HepG2 (cell line): ENCODE results near the gene YTHDF1. TPM values are rescaled to one million over a fixed set of nuclear protein-coding genes. Genes with fewer than 3 reads are reported as not detected.

Experiments used
- HNF1B ChIP-seq: sonication (generic); formaldehyde crosslinking; IDR thresholded peaks from 2 replicates; pipeline ENCODE4 v1.5.1; 2020; ENCODE audit warnings: mild to moderate bottlenecking, moderate library complexity, missing genetic modification reagents
- HOXA7 ChIP-seq: sonication (generic); formaldehyde crosslinking; IDR thresholded peaks from 2 replicates; pipeline ENCODE4 v1.8.1; 2022; ENCODE audit warnings: mild to moderate bottlenecking, missing genetic modification reagents, moderate library complexity
- KDM2A ChIP-seq: sonication (generic); formaldehyde crosslinking; IDR thresholded peaks from 2 replicates; pipeline ENCODE4 v1.4.0; 2020; ENCODE audit warnings: low read depth, missing genetic modification reagents, borderline replicate concordance
- NFATC3 ChIP-seq: sonication (generic); formaldehyde crosslinking; IDR thresholded peaks from 2 replicates; pipeline ENCODE4 v1.5.1; 2020; ENCODE audit warnings: mild to moderate bottlenecking, missing genetic modification reagents
- SETDB1 ChIP-seq: sonication (generic); formaldehyde crosslinking; IDR thresholded peaks from 2 replicates; pipeline ENCODE4 v1.5.1; 2020; ENCODE audit warnings: missing genetic modification reagents, mild to moderate bottlenecking, borderline replicate concordance
- ZBTB37 ChIP-seq: sonication (generic); formaldehyde crosslinking; IDR thresholded peaks from 2 replicates; pipeline ENCODE4 v1.4.0; 2020; ENCODE audit warnings: mild to moderate bottlenecking, missing genetic modification reagents
- ZBTB44 ChIP-seq: sonication (generic); formaldehyde crosslinking; IDR thresholded peaks from 2 replicates; pipeline ENCODE4 v1.4.0; 2020; ENCODE audit warnings: missing genetic modification reagents
- ZC3H4 ChIP-seq: sonication (generic); formaldehyde crosslinking; IDR thresholded peaks from 2 replicates; pipeline ENCODE4 v1.4.0; 2020; ENCODE audit warnings: missing genetic modification reagents, borderline replicate concordance
- ZEB1 ChIP-seq: IDR thresholded peaks from 2 replicates; pipeline ENCODE4 v1.6.1; 2012; ENCODE audit warnings: mild to moderate bottlenecking, low read depth, inconsistent platforms; ENCODE audit not compliant: insufficient replicate concordance
- ZFP91 ChIP-seq: sonication (generic); formaldehyde crosslinking; IDR thresholded peaks from 2 replicates; pipeline ENCODE4 v1.9.0; 2022; ENCODE audit warnings: missing genetic modification reagents, mild to moderate bottlenecking, borderline replicate concordance
- ZKSCAN8 ChIP-seq: IDR thresholded peaks from 2 replicates; pipeline ENCODE4 v1.6.1; 2016; ENCODE audit warnings: borderline replicate concordance, missing genetic modification reagents, missing compliant biosample characterization
- ZMAT3 ChIP-seq: sonication (generic); formaldehyde crosslinking; conservative IDR thresholded peaks from 2 replicates; pipeline ENCODE4 v1.7.0; 2021; ENCODE audit warnings: missing genetic modification reagents
- ZNF225 ChIP-seq: sonication (generic); formaldehyde crosslinking; IDR thresholded peaks from 2 replicates; pipeline ENCODE4 v1.4.0; 2020; ENCODE audit warnings: mild to moderate bottlenecking, missing genetic modification reagents
- ZNF281 ChIP-seq: sonication (generic); formaldehyde crosslinking; IDR thresholded peaks from 2 replicates; pipeline ENCODE4 v1.4.0; 2020; ENCODE audit warnings: missing genetic modification reagents, borderline replicate concordance
- ZNF282 ChIP-seq: fragments of 450-650 bp; IDR thresholded peaks from 2 replicates; pipeline ENCODE4 v1.6.1; 2018; ENCODE audit not compliant: partially characterized antibody
- ZNF326 ChIP-seq: sonication (generic); formaldehyde crosslinking; IDR thresholded peaks from 2 replicates; pipeline ENCODE4 v1.4.0; 2020; ENCODE audit warnings: missing genetic modification reagents, borderline replicate concordance
- ZNF34 ChIP-seq: sonication (generic); formaldehyde crosslinking; IDR thresholded peaks from 2 replicates; pipeline ENCODE4 v1.4.0; 2020; ENCODE audit warnings: mild to moderate bottlenecking, missing genetic modification reagents, borderline replicate concordance
- ZNF782 ChIP-seq: sonication (generic); formaldehyde crosslinking; IDR thresholded peaks from 2 replicates; pipeline ENCODE4 v1.4.0; 2020; ENCODE audit warnings: missing genetic modification reagents, mild to moderate bottlenecking, borderline replicate concordance
- polyA plus RNA-seq, 8 experiments: library from polyadenylated mRNA; depleted of rRNA in 3 of 8; stranded (reverse) in 7 of 8; unstranded in 1 of 8; fragments of >200 nt; fragmentation: Illumina TruSeq in 4 of 8; extraction: Trizol in 4 of 8; gene quantifications; 2 replicates each; pipeline versions ENCODE4 v1.2.1 to v1.2.3, GENCODE V29; 2011 to 2016; ENCODE audit warnings: low read depth in 4 of 8, missing spikeins in 1 of 8, mixed read lengths in 1 of 8; ENCODE audit not compliant: insufficient read depth in 1 of 8
- total RNA-seq, 5 experiments: library from RNA; depleted of rRNA; stranded (reverse); fragments of >200 nt; fragmentation: Illumina TruSeq; extraction: Trizol; gene quantifications; 2 replicates each; pipeline ENCODE4 v1.2.3, GENCODE V29; 2016; ENCODE audit warnings: low read depth in 1 of 5

The YTHDF1 gene
- total and polyA plus RNA-seq, 2 of the 13 experiments (the other 11 are each of a cell fraction or from before 2014, with no cell fraction given): 34.5 to 37.7 TPM

DNA sequence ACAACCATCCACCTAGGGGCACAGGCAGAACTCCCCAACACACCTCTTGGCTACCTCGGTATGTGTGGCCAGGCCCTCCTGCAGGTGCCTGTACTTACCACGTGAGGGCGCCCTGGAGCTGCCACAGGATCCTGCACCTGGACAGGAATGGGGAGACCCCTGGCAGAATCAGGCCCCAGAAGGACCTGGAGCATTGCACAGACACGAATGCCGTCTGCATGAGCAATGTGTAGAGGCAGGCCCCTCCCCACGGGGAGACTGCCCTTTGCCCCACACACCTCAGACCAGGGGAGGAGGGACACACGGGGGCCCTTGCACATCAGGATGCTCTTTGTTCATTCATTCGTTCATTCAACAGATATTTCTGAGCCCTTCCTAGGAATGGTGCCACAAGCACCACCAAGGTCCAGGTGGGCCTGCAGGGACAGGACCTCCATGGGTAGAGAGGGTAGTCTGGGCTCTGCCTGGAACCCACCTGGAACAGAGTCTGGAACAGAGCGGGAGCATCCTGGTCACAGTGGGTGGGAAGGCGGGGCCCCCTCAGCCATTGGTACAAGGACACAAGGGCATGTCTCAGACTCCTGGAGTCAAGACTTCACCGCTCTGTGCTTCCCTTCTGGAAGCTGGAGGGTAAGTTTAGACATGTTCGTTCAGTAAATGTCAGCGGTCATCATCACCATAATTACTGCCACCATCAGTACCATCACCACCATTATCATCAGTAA lies 32.3 kb downstream of the YTHDF1 start (continued):
- no peak for TF ChIP-seq ZNF34 (CRISPR knock-in tag)
- no peak for TF ChIP-seq ZC3H4 (CRISPR knock-in tag)
- TF ChIP-seq ZNF282: no peak
- no peak for TF ChIP-seq ZEB1
- no peak for TF ChIP-seq ZBTB44
- TF ChIP-seq ZBTB37 (CRISPR knock-in tag): no peak
- TF ChIP-seq ZKSCAN8 (CRISPR knock-in tag): no peak
- no peak for TF ChIP-seq NFATC3 (CRISPR knock-in tag)
- 0 out of 2 replicates have a peak, but pooled peaks have one; percentile 84 for TF ChIP-seq ZNF225
- TF ChIP-seq ZNF782: 0 out of 2 replicates have a peak, but pooled peaks have one; percentile 49
- TF ChIP-seq ZNF281 (CRISPR knock-in tag): no peak
- no peak for TF ChIP-seq SETDB1 (CRISPR knock-in tag)
- peak; percentile 65; the same call in 1 of the 2 replicates for TF ChIP-seq KDM2A (CRISPR knock-in tag)
- no peak for TF ChIP-seq ZFP91
- 0 out of 2 replicates have a peak, but pooled peaks have one; percentile 60 for TF ChIP-seq HOXA7 (CRISPR knock-in tag)
- TF ChIP-seq HNF1B (CRISPR knock-in tag): 0 out of 2 replicates have a peak, but pooled peaks have one; percentile 48
- TF ChIP-seq ZMAT3 (CRISPR knock-in tag): no peak
- no peak for TF ChIP-seq ZNF326 (CRISPR knock-in tag)
